HG03565 (cell line): Measurements from ENCODE around the gene ALS2.
A peak's percentile ranks its signal among the peaks of the same experiment; 100 is the strongest.
"Not testable (repeated sequence)": the region's sequence is repeated elsewhere in the genome, so short reads cannot be mapped to it uniquely, and the experiment has no call there.

Source experiments
- ATAC-seq: cut with Tn5 transposase; IDR thresholded peaks from one replicate; pipeline ENCODE4 v1.9.1; 2021; ENCODE audit warnings: mild to moderate bottlenecking, moderate library complexity; ENCODE audit not compliant: unreplicated experiment

Gene ALS2

DNA sequence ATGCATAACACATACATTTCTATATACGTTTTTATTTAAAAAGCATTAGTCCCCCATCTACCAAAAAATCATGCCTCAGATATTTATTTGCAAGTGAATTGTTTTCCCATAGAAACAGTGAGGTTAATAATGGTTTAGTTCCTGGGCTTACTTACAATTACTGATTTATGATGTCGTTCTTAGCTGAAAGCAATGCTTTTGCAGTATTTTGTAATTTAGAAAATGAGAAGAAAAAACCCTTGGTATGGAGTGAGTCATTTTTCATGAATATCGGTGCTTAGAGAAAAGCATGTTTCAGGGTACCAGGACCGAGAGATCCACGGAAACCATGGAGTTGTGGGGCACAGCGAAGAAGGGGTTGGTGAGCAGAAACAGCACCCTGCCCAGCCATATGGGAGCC lies 13.6 kb upstream of the ALS2 start:
- no peak for ATAC-seq

DNA sequence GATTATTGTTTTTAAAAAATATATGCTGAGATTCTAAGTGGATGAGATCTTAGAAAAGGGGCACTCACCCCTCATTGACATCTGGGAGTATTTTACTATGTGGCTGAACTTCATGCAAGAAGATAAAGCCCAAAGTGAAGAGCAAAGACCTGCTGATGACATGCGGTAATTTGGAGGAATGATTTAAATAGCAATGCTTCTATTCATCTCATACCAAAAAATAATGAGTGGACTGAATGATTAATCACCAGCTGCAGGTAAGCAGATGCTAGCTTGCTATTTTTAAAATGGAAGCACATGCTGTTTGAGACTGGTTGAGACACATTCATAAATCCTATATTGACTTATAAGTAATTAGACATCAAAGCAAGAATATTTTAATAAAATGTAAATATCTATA lies 12.9 kb upstream of the ALS2 start:
- no peak for ATAC-seq

DNA sequence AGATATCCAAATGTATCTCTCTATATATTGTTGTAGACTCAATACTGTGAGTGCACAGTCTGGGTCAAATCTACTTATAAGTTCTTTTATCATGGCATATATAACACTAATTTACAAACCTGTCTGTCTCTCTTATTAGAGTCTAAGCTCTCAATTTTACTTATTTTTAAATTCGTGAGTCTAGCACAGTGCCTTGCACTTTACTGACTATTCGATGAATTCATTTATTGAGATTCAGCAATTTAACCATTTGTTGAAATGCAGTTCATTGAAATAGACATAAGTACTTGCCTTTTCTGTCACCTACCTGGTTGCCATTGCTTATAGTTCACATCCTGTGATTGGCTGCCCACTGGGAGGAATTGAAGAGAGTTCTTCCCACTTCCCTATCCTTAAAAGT lies 10.3 kb upstream of the ALS2 start:
- ATAC-seq = no peak

DNA sequence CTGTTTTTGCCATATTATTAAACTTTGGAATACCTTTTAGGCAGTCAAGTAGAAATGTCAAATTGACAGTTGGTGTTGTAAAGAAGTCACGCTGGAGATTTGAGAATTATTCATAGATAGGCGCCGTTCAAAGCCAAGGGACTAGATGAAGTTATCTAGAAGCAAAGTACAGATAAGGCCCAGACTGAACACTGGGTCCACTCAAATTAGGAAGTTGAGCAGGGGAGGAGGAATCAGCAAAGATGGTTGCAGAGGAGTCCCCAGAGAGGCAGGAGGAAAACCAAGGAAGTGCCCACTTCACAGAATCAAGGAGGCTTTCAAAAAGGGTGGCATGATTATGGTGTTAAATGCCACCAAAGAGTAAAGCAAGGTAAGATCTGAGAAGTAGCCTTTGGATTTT lies 9.6 kb upstream of the ALS2 start:
- ATAC-seq = no peak

DNA sequence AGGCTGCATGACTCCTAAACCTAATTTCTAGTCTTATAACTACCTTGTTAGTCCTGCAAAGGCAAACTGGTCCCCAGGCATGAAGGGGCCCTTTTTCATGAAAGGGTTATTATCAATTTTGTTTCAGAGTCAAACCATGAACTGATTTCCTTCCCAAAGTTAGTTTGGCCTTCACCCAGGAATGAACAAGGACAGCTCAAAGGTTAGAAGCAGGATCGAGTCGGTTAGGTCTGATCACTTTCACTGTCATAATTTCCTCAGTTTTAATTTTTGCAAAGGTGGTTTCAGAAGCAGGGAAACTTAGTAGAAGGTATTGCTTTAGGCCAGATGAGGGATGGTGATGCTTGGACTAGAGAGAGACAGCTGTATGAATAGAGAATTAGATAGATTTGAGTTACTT lies 8.7 kb upstream of the ALS2 start:
- no peak for ATAC-seq

DNA sequence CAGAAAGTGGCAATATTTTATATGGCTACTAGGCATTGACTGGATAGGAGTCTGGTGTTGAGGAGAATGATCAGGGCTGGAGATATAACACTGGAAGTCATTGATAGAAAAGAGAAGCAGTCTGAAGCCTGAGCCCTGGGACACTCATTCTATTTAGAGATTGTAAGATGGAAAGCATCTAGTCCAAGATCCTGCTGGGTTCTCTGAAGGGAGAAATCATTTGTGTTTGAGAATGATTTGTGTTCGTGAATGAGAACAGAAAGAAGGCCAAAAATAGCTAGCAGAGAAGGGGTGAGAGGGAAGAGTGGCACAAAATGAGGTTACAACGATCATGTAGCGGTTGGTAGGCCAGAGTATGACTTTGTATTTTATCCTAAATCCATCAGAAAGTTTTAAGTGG lies 7.6 kb upstream of the ALS2 start:
- no peak for ATAC-seq

DNA sequence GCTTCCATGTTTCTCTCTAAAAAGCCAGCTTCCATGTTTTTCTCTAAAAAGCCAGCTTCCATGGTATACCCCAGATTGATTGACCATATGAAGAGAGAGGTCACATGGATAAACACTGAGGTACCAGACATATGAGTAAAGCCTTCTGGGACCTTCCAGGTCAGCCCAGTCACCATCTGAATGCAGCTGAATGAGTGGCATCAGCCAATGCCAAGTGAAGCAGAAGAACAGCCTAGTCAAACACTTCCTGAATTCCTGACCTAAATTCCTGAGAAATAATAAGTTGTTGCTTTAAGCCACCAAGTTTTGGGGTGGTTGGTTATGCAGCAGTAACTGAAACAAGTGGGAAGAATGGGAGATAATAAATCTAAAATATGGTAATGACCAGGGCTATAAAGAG lies 5.7 kb upstream of the ALS2 start:
- ATAC-seq = no peak

DNA sequence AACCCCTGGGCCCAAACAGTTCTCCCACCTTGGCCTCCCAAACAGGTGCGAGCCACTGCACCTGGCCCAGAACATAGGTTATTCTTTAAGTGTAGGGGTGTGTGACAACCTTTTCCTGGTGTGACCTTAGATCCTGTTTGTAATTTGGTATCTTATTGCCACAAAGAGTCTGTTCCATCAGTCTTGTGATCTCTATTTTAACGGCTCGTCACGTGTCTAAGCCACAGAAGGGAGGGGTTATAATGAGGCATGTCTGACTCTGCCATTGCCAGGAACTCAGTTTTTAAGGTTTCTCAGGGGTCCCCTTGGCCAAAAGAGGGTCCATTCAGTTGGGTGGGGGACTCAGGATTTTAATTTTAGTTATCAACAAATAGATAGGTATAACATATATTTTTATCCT lies 4.4 kb upstream of the ALS2 start:
- ATAC-seq = no peak

DNA sequence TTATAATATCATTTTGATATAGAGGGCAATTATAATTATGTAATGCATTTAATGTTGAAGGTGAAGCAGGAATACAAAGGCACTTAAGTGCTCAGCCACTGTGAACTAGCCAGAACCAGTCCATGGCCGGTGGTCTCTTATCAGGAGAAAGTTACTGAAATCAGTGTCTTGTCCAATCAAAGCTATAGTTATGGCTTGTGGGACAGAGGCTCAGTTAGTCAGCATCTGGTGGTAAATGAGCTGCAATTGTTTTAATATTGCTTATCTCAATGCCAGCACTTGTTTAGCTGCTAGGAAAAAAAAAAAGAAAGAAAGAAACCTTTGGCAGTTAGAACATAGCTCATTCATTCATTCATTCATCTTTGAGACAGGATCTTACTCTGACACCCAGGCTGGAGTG lies 3.8 kb upstream of the ALS2 start:
- no peak for ATAC-seq

DNA sequence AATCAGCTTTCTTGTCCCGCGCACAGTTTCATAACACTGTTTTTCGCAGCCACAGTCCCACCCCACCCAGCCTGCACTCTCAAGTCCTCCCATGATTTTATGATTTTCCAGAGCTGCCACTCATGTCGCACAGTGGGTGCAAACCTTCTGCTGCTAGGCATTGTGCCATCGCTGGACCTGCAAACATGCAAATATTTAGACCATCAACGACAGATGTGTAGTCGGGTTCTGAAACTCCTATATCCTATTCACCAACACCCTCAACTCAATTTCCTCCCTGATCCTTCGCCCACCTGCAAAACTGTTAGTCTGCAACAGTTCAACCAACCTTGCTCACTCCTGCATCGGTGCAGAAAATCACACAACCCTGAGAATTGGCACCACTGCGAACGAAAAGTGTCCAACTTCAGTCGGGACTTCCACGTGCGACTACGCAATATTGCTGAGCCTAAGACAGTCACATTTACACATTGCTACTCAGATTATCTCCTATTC lies 871 bp upstream of the ALS2 start:
- ATAC-seq = no peak

DNA sequence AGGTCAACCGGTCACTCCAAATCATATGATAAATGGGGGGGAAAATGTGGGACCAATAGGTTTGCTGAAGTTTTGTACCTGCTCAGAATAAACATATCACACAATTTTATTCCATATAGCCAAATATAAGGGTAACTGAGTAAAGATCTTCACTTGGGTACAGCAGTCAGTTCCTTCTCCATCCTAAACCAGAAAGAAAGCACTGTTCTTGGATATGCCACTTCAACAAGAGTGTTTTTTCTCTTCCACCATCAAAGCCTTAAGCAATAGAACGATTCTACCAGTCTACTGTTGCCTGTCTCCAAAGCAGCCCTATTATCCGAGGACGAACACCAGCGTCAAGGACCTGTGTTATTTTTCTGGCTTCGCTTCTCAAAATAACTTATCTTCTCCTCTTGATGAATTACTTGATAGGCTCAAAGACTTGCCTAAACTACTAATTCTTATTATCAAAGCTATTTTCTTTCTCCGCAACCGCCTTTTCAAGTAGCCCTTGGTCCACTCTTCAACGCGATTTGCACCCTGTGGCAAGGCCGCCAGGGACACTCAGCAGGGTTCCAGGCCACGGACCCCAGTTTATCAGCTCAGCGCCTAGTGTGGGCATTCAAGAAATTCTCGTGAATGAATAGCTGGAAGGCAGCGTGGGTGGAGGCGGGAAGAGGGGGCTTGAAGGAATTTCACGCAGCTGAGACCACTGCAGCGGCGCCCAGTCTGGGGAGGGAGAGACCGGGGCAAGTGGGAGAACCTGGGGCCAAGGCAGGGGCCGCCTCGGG lies 646 bp downstream of the ALS2 start:
- peak; percentile 3 for ATAC-seq

DNA sequence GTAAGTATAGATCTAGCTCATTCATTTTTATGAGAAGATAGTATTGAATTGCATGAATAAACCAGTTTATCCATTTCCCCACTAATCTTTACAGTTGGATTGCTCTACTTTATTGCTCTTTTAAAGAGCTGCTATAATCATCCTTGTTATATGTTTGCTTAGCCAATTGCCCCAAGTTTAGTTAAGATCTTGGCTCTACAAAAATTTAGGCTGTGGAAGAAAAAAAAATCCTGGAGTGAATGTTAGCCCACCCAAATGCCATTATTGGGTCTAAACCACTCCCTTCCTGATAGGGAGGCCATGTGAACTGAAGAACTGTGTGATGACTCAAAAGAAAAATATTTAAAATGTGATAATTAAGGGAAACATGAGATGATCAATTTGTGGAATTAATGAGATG lies 2.9 kb downstream of the ALS2 start:
- no peak for ATAC-seq

DNA sequence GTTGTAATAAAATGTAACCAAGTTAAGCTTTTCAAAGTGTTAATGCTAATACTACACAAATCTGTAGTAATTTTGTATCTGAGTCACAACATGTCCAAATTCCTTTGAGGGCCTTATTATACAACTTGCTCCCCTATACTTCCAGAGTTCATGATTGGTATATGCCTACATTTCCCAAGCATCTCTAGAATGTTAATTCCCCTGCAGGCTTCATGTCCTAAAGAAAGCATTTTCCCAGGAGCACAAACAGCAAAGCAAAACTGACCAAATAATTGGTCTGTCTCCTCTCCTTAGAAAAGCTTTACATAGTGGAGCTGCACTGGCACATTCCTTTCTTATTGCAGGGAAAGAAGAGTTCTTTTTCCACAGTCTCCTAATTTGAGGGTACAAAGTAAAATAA lies 3.7 kb downstream of the ALS2 start:
- ATAC-seq = no peak

DNA sequence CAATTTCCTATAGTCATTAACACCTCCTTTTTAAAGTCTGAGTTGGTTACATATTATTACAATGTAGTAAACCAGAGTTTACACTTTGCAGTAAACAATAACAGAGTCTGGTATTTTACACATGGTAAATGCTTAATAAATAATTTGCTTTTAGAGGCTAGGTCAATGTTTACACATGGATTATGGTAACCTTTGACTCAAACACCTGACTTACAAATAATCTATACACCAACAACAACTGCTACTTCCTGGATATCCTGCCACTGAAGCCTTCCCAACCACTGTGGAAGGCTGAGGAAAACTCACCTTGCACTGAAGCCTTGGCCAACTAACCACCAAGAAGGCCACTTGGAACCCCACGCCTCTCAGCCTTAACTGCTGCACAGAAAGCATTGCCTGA lies 5.4 kb downstream of the ALS2 start:
- no peak for ATAC-seq

DNA sequence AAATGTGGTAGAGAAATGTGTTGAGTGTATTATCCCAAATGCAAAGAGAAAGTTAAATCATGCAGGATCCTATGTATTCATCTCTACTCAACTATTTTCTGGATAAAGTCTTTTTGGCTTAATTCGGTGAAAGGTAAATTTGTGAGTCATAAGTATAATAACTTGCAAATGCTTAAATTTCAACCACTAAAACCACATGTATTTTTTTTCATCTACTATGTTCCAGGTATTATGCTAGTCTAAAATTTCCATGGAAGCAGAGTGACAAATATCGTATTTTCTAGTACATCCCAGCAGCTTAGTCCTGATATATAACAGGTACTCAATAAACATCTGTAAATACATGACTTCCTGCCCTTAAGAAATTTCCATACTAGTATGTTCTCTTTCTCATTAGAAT lies 6.2 kb downstream of the ALS2 start:
- ATAC-seq = no peak

DNA sequence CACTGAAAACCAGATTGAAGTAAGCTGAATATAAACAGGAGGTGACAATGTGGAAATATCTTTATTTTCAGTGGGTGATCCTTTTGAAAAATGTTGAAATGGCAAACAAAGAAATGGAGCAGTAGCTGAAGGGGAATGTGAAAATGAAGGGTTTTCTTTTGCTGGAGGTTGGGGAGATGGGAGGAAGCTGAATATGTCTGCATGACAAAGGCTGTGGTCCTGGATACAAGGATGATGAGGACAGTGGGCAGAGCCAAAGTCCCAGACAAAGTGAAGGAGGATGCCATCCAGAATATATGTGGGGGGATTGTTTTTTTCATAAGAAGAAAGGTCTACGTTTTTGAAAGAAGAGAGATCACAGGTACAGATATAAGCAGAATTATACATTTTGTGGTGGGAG lies 6.7 kb downstream of the ALS2 start:
- ATAC-seq = no peak

DNA sequence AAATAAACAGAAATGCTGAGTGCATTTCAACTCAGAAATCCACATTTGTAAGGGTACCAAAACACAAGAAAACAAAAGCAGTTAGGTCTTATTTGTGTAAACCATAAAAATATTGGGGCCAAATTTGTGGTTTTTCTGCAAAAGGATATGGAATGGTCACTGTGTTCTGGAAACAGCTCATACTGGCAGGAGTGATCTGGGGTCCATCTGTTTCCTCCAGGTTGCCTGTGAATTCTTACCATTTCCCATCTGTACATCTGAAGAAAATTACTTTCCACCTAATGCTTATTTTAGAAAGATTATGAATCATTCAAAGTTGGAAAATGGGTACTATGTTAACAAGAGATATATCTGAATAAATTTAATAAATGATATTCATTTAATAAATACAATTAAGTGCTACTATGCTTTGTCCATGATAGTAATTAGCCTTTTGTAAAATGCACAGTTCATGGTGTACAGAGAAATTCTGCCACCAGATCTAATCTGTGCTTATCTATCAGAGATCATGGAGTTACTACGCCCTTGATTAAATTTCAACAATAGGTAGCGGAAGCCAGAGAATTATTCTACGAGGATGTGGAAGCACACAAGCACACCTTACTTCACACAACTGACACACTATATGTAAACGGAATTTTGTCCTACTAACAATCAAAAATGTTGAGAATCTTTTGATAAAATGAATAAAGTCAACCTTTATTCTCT lies 10.9 kb downstream of the ALS2 start:
- ATAC-seq = no peak

DNA sequence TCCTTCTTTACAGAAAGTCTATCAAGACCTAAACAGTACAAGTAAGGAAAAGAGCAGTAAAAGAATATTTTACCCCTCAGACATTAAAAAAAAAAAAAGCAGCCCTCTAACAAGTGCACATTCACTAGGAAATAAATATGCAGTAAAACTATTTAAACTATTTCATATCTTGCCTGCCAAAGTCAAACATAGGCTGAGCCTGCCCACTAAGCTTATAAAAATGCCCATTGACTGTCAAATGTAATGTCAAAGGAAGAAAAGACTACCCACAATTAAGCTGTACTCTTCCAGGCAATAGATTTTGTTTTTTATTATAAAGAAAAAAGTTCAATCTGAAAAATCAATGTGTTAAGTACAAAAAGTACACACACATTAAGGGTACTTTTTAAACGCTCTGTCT lies 11.8 kb downstream of the ALS2 start:
- no peak for ATAC-seq

DNA sequence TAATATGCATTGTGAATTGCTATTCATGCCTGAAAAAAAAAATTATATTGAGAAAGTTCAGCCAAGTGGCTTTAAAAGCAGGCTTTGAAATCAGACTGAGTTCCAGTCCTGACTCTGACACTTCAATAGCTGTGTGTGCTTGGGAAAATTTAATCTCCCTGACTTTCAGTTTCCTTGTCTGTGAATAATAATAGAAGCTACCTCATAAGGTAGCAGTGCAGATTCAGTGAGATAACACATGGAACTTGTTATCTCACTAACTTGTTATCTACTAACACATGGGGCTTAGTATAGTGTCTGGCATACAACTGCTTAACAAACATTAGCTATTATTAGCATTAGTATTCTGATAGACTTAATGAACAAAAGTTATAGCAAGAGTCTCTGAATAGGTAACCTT lies 14.9 kb downstream of the ALS2 start:
- ATAC-seq = no peak

DNA sequence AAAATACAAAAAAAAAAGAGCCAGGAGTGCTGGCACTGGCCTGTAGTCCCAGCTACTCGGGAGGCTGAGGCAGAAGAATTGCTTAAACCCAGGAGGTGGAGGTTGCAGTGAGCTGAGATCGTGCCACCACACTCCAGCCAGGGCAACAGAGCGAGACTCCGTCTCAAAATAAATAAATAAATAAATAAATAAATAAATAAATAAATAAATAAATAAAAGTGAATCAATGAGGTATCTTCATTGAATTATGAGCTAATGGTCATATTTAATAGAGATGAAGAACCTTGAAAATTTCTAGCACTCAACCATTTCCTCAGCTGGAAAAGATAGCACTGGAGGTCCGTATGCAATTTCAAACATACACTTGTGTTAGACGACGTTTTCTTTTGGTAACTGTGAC lies 16.3 kb downstream of the ALS2 start:
- not testable (repeated sequence) for ATAC-seq

DNA sequence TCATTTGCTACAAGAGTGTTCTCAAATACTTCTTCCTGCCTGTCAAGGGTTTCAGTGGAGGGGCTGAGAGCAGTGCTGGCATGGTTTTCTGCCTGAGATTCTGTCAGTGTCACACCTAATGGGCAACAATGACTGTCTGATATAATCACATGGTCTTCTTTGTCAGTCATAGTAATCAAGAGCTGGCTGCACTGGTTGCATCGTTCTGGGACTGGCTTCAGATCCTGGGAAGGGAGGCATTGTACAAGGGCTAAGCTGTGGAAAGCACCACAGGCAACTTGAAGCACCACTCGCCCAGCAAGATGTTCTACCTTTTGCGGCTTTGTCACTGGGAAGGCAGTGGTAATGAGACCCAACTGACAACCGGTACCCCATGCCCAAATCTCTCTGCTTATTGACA lies 19.6 kb downstream of the ALS2 start:
- no peak for ATAC-seq

DNA sequence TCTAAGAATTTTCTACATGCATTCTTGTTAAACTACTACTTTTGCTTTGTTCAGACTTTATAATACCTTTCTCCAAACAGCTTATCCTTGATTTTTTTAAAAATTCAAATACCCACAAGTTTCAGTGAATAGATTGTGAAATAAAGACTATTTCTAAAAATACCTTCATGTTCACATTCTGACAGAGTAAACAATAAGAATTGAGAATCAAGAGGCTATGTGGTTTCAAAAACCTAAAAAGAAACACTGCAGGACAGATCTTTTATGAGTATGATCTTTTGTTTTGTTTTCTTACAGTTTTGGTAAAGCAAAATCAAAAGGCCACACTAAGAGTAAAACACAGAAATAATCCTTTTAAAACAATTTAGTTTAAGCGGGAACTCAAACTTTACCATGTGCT lies 21.2 kb downstream of the ALS2 start:
- no peak for ATAC-seq

DNA sequence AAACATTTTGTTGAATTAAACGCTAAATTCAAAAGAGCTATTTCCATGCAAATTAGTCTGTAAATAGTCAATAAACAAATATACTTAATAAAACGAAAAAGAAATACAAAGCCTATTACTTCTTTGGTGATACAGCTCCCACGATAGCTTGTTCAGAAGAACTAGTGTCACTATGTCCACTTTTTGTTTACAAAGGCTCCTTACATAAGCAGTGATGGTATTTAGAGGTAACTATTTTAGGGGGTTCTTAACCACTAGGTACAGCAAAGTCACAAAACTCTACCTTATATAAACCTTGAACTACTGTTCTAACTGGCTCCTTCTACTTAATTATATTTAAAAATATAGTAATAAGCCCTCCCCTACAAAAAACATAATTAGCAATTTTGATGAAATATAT lies 21.9 kb downstream of the ALS2 start:
- ATAC-seq = no peak
